ENCODE results near the gene ATG16L1. TPM values are rescaled to one million over a fixed set of nuclear protein-coding genes. Genes with fewer than 3 reads are reported as not detected.
"Not testable (repeated sequence)": the region's sequence is repeated elsewhere in the genome, so short reads cannot be mapped to it uniquely, and the experiment has no call there.

Gene ATG16L1
- total and polyA plus RNA-seq, 7 experiments from 2014 or later = 16.0 to 115 (median 80.9) TPM

DNA sequence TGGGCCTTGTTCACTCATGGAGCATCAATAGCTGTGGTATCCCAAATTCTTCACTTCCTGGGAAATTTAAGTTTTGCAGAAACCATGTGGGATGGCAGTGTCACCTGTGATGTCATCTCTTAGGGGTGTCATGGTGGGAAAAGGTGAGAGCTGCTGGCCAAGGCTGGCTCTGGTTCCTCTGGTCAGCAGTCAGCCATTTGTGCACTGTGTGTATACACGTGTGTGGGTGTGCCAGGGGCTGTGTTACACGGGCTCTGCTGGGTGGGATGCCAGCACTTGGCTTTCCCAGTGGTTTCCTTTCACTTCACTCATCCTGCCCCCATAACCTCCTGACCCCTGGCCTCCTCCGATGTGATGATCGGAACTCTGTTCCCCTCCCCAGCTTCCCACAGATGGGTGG is 77.4 kb downstream of the ATG16L1 start:
- no peaks in the 10 kb centered on the region for H3K9me3 ChIP-seq (ENCODE audit: control insufficient read depth in 2 of 3, low read length in 3 of 3)
- H3K9me3 Mint-ChIP-seq = peaks cover 0 to 6% (median 0%) of the 10 kb centered on the region in 11 donors
- no peak for DNase-seq
- intact Hi-C loops (cut with micrococcal nuclease) = no loop called here
- ATAC-seq = no peak
- peaks cover 0 to 2% (median 0%) of the 10 kb centered on the region in 5 donors for H3K27me3 Mint-ChIP-seq
- POLR2A ChIA-PET = no interaction called here
- peaks cover 24 to 48% (median 37%) of the 10 kb centered on the region in 7 donors for H3K4me1 Mint-ChIP-seq
- H3K36me3 ChIP-seq (ENCODE audit: control insufficient read depth in 2 of 3, insufficient read depth in 3 of 3, low read length in 3 of 3) = no peaks in the 10 kb centered on the region
- H3K4me3 ChIP-seq (ENCODE audit: low read length) = no peak overlapping the region
- H3K27ac ChIP-seq (ENCODE audit: low read depth, low read length) = no peak overlapping the region
- H3K27ac Mint-ChIP-seq = peak overlapping the region in 5 of 9 donors; percentile 0 to 80 (median 46)
- H3K27me3 ChIP-seq (ENCODE audit: control insufficient read depth in 2 of 2, insufficient read depth in 2 of 2, low read length in 2 of 2) = no peaks in the 10 kb centered on the region
- H3K4me1 ChIP-seq (ENCODE audit: control insufficient read depth in 2 of 2, insufficient read depth in 2 of 2, low read length in 2 of 2) = peaks cover 37 to 43% of the 10 kb centered on the region in 2 donors
- CTCF ChIA-PET = no interaction called here
- no peak overlapping the region for H3K4me3 Mint-ChIP-seq
- peaks cover 0 to 12% (median 0%) of the 10 kb centered on the region in 5 donors for H3K36me3 Mint-ChIP-seq

- Histone ChIP-seq H3K36me3 (ENCODE audit: control insufficient read depth in 2 of 3, insufficient read depth in 3 of 3, low read length in 3 of 3) (no peaks in the 10 kb centered on the region), H3K27me3 (ENCODE audit: control insufficient read depth in 2 of 2, insufficient read depth in 2 of 2, low read length in 2 of 2) (no peaks in the 10 kb centered on the region), H3K27ac (ENCODE audit: low read depth, low read length) (no peak overlapping the region), H3K9me3 (ENCODE audit: control insufficient read depth in 2 of 3, low read length in 3 of 3) (no peaks in the 10 kb centered on the region), H3K4me3 (ENCODE audit: low read length) (no peak overlapping the region), H3K4me1 (ENCODE audit: control insufficient read depth in 2 of 2, insufficient read depth in 2 of 2, low read length in 2 of 2) (peaks cover 44 to 50% of the 10 kb centered on the region in 2 donors)
- Mint-ChIP-seq H3K27ac (peak overlapping the region in 7 of 9 donors; percentile 0 to 80 (median 47)), H3K36me3 (peaks cover 0 to 14% (median 0%) of the 10 kb centered on the region in 5 donors), H3K4me1 (peaks cover 28 to 52% (median 39%) of the 10 kb centered on the region in 7 donors), H3K9me3 (peaks cover 0 to 6% (median 0%) of the 10 kb centered on the region in 11 donors), H3K4me3 (peak overlapping the region in 1 of 10 donors; percentile 32), H3K27me3 (peaks cover 0 to 2% (median 0%) of the 10 kb centered on the region in 5 donors)
- intact Hi-C loops (cut with micrococcal nuclease) = loop anchor here in 1 of 2 donors (5.0 kb wide), 1 partner anchor 42 kb away; no protein-coding TSS in a partner anchor
- DNase-seq = no peak
- ChIA-PET POLR2A (interaction anchor here (2.8 kb wide), 1 partner anchor 25 kb away, joined by 13 read pairs; the partner anchor contains the start of gene DGKD), CTCF (no interaction called here)
- ATAC-seq = no peak
These were observed 78.1 kb downstream of the ATG16L1 start for GRCh38 chr2:233329489-233330135.

GRCh38 chr2:233331536-233331935 is 80.1 kb downstream of the ATG16L1 start:
- ChIA-PET POLR2A (interaction anchor here (0.6 to 2.8 kb wide), 21 partner anchors 9 to 475 kb away, joined by 3 to 41 read pairs (median 4); partner anchors contain the start of gene DGKD), CTCF (interaction anchor here (0.5 to 1.9 kb wide), 10 partner anchors 11 to 277 kb away, joined by 3 to 8 read pairs (median 4); no protein-coding TSS in a partner anchor)
- Mint-ChIP-seq H3K27ac (peak overlapping the region; percentile 94 to 99 (median 98)), H3K27me3 (peaks cover 0 to 2% (median 0%) of the 10 kb centered on the region in 5 donors), H3K9me3 (peaks cover 0 to 6% (median 0%) of the 10 kb centered on the region in 11 donors), H3K36me3 (peaks cover 0 to 14% (median 0%) of the 10 kb centered on the region in 5 donors), H3K4me3 (peak overlapping the region; percentile 65 to 82 (median 73)), H3K4me1 (peaks cover 33 to 64% (median 51%) of the 10 kb centered on the region in 7 donors)
- DNase-seq = peak; percentile 45 to 89 (median 83)
- Histone ChIP-seq H3K9me3 (ENCODE audit: control insufficient read depth in 2 of 3, low read length in 3 of 3) (no peaks in the 10 kb centered on the region), H3K4me1 (ENCODE audit: control insufficient read depth in 2 of 2, insufficient read depth in 2 of 2, low read length in 2 of 2) (peaks cover 46 to 58% of the 10 kb centered on the region in 2 donors), H3K27me3 (ENCODE audit: control insufficient read depth in 2 of 2, insufficient read depth in 2 of 2, low read length in 2 of 2) (no peaks in the 10 kb centered on the region), H3K36me3 (ENCODE audit: control insufficient read depth in 2 of 3, insufficient read depth in 3 of 3, low read length in 3 of 3) (no peaks in the 10 kb centered on the region), H3K27ac (ENCODE audit: low read depth, low read length) (peak overlapping the region; percentile 75), H3K4me3 (ENCODE audit: low read length) (peak overlapping the region; percentile 17)
- intact Hi-C loops (cut with micrococcal nuclease) = loop anchor here (1.0 to 5.0 kb wide), 7 partner anchors 23 to 781 kb away; partner anchors contain the start of genes ATG16L1 (in 1 of the 2), DGKD (in 1 of the 2), EIF4E2 (in 1 of the 2) and TIGD1 (in 1 of the 2)
- peak; percentile 96 for ATAC-seq

DNA sequence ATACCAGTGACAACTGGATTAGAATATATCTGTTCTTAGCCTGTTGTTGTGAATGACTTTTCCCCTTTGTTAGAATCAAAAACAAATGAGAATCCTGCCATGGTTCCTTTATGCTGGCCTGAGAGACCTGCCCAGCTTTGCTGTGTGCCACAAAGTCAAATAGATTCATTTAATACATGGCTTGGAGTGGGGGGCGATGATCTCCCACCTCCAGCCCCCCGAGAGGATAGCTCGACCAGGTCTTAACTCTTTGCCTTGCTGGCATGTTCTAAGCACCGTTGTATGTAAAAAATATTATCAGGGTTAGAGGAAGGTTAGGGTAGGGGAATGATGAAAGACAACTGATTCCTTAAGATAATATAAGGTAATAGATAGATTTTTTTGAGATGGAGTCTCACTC is 80.7 kb downstream of the ATG16L1 start:
- H3K27ac Mint-ChIP-seq = peak overlapping the region; percentile 94 to 99 (median 98)
- peak overlapping the region; percentile 26 to 82 (median 72) for H3K4me3 Mint-ChIP-seq
- ChIA-PET CTCF (interaction anchor here (0.5 to 1.9 kb wide), 7 partner anchors 28 to 278 kb away, joined by 3 to 8 read pairs (median 4); no protein-coding TSS in a partner anchor), POLR2A (interaction anchor here (0.6 to 2.8 kb wide), 14 partner anchors 8 to 476 kb away, joined by 3 to 41 read pairs (median 4); partner anchors contain the start of gene DGKD)
- H3K4me1 Mint-ChIP-seq = peaks cover 33 to 64% (median 51%) of the 10 kb centered on the region in 7 donors
- H3K9me3 Mint-ChIP-seq = peaks cover 0 to 6% (median 0%) of the 10 kb centered on the region in 11 donors
- no peak for ATAC-seq
- H3K36me3 Mint-ChIP-seq = peaks cover 0 to 14% (median 0%) of the 10 kb centered on the region in 5 donors
- H3K27ac ChIP-seq (ENCODE audit: low read depth, low read length) = peak overlapping the region; percentile 75
- H3K27me3 Mint-ChIP-seq = peaks cover 0 to 2% (median 0%) of the 10 kb centered on the region in 5 donors
- no peaks in the 10 kb centered on the region for H3K27me3 ChIP-seq (ENCODE audit: control insufficient read depth in 2 of 2, insufficient read depth in 2 of 2, low read length in 2 of 2)
- H3K4me3 ChIP-seq (ENCODE audit: low read length) = peak overlapping the region; percentile 17
- peaks cover 46 to 58% of the 10 kb centered on the region in 2 donors for H3K4me1 ChIP-seq (ENCODE audit: control insufficient read depth in 2 of 2, insufficient read depth in 2 of 2, low read length in 2 of 2)
- H3K36me3 ChIP-seq (ENCODE audit: control insufficient read depth in 2 of 3, insufficient read depth in 3 of 3, low read length in 3 of 3) = no peaks in the 10 kb centered on the region
- intact Hi-C loops (cut with micrococcal nuclease) = loop anchor here in 1 of 2 donors (5.0 kb wide), 1 partner anchor 45 kb away; no protein-coding TSS in a partner anchor
- DNase-seq = no peak
- no peaks in the 10 kb centered on the region for H3K9me3 ChIP-seq (ENCODE audit: control insufficient read depth in 2 of 3, low read length in 3 of 3)

DNA sequence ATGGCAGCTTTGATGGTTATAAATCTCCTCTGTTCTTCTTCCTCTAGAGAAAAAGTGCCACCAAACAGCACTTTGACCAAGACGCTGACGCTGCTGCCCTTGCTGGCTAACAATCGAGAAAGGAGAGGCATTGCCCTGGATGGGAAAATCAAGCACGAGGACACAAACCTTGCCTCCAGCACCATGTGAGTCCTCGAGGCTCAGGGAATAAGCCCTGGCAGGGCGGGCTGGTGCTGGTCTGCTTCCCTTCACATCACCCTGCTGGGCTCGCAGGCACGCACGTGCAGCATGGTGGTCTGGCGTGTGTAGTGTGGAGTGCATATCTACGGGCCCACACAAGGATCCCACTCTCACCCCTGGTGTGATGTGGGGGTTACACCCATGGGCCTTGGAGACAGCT is 83.4 kb downstream of the ATG16L1 start:
- peaks cover 0 to 9% (median 0%) of the 10 kb centered on the region in 5 donors for H3K27me3 Mint-ChIP-seq
- POLR2A ChIA-PET = interaction anchor here (0.7 to 1.2 kb wide), 2 partner anchors 12 to 38 kb away, joined by 3 read pairs; no protein-coding TSS in a partner anchor
- no peak for ATAC-seq
- Histone ChIP-seq H3K27ac (ENCODE audit: low read depth, low read length) (no peak overlapping the region), H3K9me3 (ENCODE audit: control insufficient read depth in 2 of 3, low read length in 3 of 3) (no peaks in the 10 kb centered on the region), H3K27me3 (ENCODE audit: control insufficient read depth in 2 of 2, insufficient read depth in 2 of 2, low read length in 2 of 2) (no peaks in the 10 kb centered on the region), H3K36me3 (ENCODE audit: control insufficient read depth in 2 of 3, insufficient read depth in 3 of 3, low read length in 3 of 3) (no peaks in the 10 kb centered on the region), H3K4me3 (ENCODE audit: low read length) (no peak overlapping the region), H3K4me1 (ENCODE audit: control insufficient read depth in 2 of 2, insufficient read depth in 2 of 2, low read length in 2 of 2) (peaks cover 43 to 52% of the 10 kb centered on the region in 2 donors)
- CTCF ChIA-PET = interaction anchor here (1.1 kb wide), 1 partner anchor 22 kb away, joined by 3 read pairs; no protein-coding TSS in a partner anchor
- H3K9me3 Mint-ChIP-seq = peaks cover 0 to 6% (median 0%) of the 10 kb centered on the region in 11 donors
- H3K4me3 Mint-ChIP-seq = peak overlapping the region in 2 of 10 donors; percentile 17 to 31
- peaks cover 37 to 62% (median 58%) of the 10 kb centered on the region in 7 donors for H3K4me1 Mint-ChIP-seq
- H3K27ac Mint-ChIP-seq = peak overlapping the region in 4 of 9 donors; percentile 14 to 72 (median 23)
- DNase-seq = no peak
- peaks cover 0 to 11% (median 0%) of the 10 kb centered on the region in 5 donors for H3K36me3 Mint-ChIP-seq
- intact Hi-C loops (cut with micrococcal nuclease) = loop anchor here in 1 of 2 donors (5.0 kb wide), 1 partner anchor 48 kb away; no protein-coding TSS in a partner anchor

- H3K27me3 ChIP-seq (ENCODE audit: control insufficient read depth in 2 of 2, insufficient read depth in 2 of 2, low read length in 2 of 2); H3K9me3 ChIP-seq (ENCODE audit: control insufficient read depth in 2 of 3, low read length in 3 of 3); H3K36me3 ChIP-seq (ENCODE audit: control insufficient read depth in 2 of 3, insufficient read depth in 3 of 3, low read length in 3 of 3); CTCF ChIA-PET; POLR2A ChIA-PET; H3K4me3 Mint-ChIP-seq; H3K27ac ChIP-seq (ENCODE audit: low read depth, low read length); H3K4me3 ChIP-seq (ENCODE audit: low read length); intact Hi-C loops (cut with micrococcal nuclease); H3K36me3 Mint-ChIP-seq; H3K9me3 Mint-ChIP-seq; DNase-seq; H3K27me3 Mint-ChIP-seq; ATAC-seq: not testable (repeated sequence)
- H3K4me1 Mint-ChIP-seq = peaks cover 31 to 59% (median 50%) of the 10 kb centered on the region in 7 donors
- H3K4me1 ChIP-seq (ENCODE audit: control insufficient read depth in 2 of 2, insufficient read depth in 2 of 2, low read length in 2 of 2) = peaks cover 35 to 41% of the 10 kb centered on the region in 2 donors
- H3K27ac Mint-ChIP-seq = peak overlapping the region in 4 of 9 donors; percentile 9 to 62 (median 32)
These were observed 84.6 kb downstream of the ATG16L1 start for GRCh38 chr2:233336091-233336490.
